HG03378 (cell line): ENCODE data around the gene SLC29A1.
A peak's percentile ranks its signal among the peaks of the same experiment; 100 is the strongest.

Source experiments
- ATAC-seq: cut with Tn5 transposase; IDR thresholded peaks from one replicate; pipeline ENCODE4 v1.9.1; 2021; ENCODE audit warnings: mild to moderate bottlenecking, moderate library complexity; ENCODE audit not compliant: unreplicated experiment

Gene SLC29A1

DNA sequence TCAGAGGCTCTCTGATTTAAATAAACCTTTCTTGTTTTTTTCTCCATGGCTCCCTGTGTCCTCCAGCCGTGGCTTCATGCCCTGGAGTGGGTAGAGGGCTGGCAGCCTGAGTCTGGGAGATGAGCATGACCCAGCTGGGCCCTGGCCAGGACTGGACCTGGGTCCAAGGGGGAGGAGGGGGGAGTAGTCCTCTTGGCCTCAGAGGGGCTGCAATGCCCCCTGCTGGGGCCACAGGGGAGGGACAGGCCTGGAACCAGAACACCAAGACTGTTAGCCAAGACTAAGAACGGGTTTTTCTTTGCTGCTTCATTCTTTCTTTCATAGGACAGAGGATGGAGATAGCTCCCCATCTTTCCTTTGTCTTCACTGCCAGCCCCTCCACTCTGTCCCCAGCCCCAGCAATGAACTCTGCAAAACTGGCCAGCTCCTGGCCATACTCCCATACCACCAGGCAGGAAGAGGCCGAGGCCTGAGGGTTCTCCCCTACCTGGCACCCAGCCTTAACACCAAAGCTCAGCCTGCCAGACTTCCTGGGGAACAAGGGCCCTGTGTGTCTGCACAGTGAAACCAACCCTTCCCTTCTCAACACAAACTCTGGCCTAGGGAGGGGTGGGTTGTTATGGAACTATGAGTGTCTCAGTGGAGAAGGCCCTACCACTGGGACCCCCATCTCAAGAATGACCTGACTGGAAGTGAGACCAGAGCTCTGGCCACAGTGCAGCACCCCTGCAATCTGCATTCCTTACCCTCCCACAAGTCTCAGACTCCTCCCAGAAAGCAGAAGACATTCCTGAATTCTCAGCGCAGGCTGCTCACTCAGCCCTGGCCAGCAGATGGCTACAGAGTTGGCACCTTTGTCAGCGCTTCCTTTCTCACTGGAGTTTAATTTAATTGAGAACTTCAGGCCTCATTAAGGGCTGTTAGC lies 11.0 kb downstream of the SLC29A1 start:
- no peak for ATAC-seq

- ATAC-seq = no peak
Measured at GRCh38 chr6:44235269-44235668, 11.9 kb downstream of the SLC29A1 start.

DNA sequence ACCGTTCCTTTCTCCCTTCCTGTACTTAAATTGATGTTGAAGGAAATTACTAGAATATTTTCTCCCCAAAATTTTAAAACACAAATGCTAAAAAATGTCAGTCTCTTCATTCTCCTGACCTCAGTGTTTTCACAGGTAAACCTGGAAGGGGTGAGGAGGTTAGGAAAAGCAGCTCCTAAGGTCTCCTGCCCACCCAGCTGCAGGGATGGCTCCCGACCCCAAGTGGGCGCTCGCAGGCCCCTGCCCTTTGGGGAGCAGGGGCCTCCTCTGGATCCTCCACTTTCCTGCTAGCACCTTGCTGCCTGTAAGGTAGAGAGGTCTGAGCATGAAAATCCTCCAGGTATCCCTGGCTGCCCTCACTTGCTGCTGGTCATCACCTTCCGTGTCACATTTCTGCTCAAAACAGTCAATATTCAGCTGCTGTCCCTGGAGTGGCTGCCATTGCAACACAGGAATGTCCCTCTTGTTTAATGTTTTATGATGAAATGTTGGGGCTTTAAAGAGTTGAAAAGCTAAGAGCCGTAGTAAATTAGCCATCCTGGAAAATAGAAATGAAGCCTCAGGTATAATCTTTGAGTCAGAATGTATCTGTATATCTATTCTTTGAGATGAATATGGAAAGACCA lies 12.6 kb downstream of the SLC29A1 start:
- ATAC-seq = no peak

DNA sequence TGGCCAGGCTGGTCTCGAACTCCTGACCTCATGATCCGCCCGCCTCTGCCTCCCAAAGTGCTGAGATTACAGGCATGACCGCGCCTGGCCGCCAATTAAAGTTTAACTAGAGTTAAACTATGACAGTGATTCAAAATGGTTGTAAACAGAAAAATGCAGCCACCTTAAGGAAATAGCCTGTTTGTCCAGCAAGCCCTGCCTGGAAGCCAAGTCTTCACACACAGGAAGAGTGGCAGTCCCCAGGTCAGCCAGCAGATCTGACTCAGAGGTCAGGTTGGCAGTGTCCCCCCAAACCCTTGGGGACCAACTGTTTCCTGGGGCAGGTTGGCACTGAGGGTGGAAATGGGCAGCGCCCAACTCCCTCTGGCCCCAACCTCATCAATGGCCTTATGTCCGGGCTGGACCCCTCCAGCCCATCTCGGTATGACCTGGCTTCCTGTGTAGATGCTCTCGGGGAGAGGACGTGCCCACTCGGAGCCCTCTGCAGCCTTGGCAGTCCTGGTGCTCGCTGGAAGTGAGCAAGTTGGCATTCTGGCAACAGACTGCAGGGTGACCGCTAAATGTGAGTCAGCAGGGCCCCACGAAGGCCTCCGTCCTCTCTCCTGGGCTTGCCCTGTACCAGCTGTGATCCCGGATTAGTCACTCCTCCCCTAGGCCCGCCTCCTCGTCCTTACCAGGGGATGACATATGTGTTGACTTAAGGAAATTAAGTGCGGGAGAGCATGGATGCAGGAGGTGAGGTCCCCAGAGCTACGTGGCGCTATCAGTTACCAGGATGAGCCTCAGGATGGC lies 13.8 kb downstream of the SLC29A1 start:
- peak; percentile 52 for ATAC-seq

DNA sequence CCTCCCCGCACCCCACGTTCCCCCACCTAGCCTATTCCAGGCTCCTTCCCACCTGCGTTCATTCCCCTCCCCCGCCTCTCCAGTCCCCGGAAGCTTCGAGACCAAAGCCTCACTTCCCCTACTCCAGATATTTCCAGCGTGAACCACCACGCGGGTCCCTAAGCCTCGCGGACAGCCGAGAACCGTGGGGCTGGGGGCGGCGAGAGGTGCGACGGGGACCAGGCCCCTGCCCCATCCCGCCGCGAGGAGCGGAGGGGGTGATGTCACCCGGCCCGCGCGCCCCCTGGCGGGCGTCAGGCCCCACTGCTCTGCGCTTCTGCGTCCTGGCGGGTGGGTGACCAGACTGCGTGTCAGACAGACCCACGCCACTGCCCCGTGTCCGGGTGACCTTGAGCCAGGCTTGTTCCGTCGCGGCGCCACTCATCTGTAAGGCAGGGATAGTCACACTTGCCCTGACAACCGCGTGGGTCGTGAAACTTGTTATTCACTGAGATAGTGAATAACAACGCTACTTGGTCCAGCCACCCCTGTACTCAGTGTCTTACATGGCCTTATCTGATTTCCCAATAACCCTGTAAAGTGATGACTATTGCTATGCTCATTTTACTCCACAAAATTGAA lies 14.5 kb downstream of the SLC29A1 start:
- ATAC-seq = peak; percentile 44

DNA sequence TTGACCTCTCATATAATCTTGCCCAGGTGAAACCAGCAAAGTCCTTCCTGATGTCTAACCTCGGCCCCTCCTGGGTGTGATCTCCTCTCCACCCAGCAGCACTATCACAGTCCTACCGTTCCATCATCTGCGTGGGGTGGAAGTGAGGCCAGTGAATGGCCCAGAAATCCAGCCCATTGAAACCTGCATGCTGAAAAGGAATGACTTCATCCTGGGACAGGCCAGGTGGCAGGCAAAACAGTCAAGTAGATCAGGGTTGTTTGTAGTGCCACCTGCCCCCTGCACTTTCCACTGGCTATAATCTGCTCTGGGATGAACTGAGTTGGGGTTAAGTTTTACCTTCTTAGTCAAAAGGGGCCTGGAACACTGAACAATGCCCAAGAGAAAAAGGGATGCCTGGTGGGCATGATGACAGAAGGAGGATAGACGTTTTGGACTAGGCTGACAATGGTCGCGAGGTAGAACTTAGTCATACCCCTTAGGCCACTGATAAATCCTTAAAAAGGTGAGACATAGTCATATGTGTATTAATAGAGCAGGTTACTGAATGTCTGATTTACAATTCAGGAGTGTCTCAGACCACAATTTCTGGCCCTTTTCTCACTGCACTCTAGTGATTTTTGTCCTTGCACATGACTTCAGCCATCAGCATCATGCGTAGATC lies 15.4 kb downstream of the SLC29A1 start:
- no peak for ATAC-seq

DNA sequence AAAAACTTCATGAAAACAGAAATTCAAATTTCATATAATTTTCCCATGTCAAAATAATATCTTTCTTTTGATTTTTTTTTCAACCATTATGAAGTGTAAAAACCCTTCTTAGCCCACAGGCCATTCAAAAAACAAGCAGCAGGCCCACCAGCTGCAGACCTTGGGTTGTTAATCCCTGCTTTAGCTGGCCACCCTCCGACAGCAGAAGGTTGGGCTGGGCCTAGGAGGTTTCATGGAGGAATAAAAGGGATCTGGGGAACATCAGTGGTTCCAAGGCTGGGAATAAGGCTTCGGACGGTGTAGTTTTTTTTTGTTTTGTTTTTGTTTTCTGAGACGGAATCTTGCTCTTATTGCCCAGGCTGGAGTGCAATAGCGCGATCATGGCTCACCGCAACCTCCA lies 19.9 kb downstream of the SLC29A1 start:
- no peak for ATAC-seq

DNA sequence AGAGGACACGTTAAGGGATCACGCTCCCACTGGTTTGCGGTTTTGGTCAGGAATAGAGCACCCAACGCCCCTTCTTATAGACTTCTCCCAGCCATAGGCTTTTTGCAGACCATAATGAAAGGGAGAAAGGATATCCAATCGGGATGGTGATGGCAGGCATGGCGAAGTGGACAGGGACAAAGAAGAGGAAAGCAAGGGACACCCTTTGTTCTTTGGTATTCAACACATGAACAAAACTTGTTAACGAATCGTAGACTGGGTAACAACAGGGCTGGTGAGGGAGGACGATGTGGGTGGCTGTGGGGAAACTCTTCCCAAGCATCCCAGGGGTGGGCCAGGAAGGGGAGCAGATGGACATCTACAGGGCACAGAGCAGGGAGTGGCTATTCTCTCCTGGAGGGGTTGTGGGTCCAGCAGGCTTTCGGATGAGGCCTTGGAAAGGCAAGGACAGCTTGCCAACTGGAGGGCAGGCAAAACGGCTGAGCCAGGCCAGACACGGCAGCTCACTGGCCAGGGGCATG lies 22.1 kb downstream of the SLC29A1 start:
- ATAC-seq = no peak

DNA sequence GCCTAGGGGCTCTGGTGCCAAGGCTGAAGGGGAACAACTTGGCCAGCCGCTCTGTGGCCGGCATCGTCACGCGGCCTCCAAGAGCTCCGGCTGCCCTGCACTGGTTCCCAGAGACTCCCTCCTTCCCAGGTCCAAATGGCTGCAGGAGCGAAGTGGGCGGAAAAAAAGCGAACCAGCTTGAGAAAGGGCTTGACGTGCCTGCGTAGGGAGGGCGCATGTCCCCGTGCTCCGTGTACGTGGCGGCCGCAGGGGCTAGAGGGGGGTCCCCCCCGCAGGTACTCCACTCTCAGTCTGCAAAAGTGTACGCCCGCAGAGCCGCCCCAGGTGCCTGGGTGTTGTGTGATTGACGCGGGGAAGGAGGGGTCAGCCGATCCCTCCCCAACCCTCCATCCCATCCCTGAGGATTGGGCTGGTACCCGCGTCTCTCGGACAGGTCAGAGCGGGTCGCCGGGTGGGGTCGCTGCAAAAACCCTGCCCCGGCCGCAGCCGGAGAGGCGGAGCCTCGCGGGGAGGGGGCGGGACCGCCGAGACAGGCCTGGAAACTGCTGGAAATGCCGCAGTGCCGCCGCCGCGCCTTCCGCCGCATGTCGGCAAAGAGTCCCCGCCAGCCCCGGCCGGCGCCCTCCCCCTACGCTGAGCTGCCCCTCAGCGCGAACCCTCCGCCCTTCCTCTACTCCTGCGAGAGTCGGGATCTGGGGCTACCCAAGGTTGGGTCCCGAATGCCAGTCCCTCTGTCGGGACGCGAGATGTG lies 22.7 kb downstream of the SLC29A1 start:
- ATAC-seq = peak; percentile 43

DNA sequence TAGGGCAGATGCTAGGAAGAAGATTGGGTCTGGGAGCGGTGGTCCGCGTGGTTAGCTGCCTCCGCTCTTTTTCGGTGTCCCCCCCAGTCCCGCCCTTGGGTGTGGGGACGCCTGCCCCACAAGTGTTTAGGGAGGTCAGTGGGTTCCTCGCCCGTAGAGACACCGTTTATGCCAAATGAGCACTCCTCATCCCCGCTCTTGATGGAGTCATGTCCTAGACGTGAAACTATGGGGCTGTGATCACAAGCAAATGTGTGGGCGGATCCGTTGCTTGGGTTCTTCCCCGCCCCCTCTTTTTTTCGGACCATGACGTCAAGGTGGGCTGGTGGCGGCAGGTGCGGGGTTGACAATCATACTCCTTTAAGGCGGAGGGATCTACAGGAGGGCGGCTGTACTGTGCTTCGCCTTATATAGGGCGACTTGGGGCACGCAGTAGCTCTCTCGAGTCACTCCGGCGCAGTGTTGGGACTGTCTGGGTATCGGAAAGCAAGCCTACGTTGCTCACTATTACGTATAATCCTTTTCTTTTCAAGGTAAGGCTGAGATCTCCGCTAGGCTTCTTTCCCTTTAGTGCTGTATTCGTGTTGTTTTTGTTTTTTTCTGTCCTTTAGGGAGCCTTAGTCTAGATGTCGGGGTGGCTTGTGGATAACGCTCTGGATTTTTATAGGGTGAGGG lies 23.4 kb downstream of the SLC29A1 start, which contains the start of gene HSP90AB1:
Gene HSP90AB1, plus strand, starts transcription at position 439 of the 675 bp plus-strand sequence. CDS start 1,529 bp downstream, outside the sequence.
- ATAC-seq = peak; percentile 59

DNA sequence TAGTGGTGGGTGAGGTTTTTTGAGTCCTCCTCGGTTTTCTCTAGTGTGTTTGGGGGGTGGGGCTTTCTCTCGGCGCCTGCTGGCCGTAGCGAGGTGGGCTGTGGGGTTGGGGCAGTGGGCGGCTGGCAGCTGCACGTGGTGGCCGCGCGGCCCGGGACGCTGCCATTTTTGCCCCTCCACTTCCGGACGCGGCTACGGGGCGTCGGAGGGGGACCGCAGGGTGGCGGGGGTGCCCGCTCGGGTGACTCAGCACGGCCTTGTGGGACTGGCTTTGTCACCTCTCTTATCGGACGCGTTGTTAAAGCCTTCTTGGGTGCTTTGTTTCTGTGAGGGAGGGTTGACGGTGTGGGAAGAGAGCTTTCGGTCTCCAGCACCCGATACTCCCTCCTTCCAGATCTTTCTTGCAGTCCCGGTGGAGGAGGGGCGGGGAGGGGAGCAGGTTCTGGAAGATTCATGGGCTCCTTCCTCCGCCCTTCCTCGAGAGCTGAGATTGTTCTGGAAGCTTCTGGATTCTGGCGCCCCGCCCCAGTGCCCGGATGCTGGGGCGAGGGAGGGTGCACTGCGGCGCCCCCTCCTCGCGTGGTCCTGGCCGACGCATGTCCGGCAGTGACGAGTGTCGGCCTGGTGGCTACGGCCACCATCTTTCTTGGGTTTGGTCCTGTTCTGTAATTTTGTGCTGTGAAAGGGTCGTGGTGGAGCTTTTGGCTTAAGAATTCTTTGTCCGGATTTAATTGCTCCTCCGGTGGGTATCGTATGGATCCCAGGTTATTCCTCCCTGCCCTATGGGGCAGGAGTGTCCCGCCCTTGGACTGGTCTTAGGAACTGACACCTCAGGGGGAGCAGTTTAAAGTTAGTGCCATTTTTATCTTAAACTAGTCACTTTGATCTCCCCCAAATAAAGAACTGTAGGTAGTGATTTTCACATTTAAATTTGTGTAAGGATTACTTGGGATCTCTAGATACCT lies 24.2 kb downstream of the SLC29A1 start:
- no peak for ATAC-seq

GRCh38 chr6:44248579-44248978 lies 25.2 kb downstream of the SLC29A1 start:
- no peak for ATAC-seq

DNA sequence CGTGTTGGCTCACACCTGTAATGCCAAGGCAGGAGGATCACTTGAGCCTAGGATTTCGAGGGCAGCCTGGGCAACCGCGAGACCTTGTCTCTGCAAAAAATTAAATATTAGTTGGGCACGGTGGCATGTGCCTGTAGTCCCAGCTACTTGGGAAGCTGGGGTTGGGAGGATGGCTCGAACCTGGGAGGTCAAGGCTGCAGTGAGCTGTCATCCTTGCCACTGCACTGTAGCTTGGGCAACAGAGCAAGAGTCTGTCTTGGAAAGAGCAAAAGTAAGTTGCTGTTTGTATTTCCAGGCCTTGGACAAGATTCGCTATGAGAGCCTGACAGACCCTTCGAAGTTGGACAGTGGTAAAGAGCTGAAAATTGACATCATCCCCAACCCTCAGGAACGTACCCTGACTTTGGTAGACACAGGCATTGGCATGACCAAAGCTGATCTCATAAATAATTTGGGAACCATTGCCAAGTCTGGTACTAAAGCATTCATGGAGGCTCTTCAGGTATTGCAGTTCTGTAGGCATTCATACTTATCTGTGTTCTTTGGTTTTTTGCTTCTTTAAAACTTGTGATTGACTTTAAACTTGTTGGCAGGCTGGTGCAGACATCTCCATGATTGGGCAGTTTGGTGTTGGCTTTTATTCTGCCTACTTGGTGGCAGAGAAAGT lies 25.8 kb downstream of the SLC29A1 start:
- no peak for ATAC-seq

GRCh38 chr6:44250067-44250717 lies 26.8 kb downstream of the SLC29A1 start:
- no peak for ATAC-seq

GRCh38 chr6:44250718-44251123 lies 27.3 kb downstream of the SLC29A1 start:
- ATAC-seq = no peak
